Keratinocyte (primary cell): Measurements from ENCODE around the gene TRIM47.
A peak's percentile ranks its signal among the peaks of the same experiment; 100 is the strongest.

ENCODE experiments used
- EZH2 ChIP-seq: IDR thresholded peaks from one replicate; pipeline ENCODE4 v1.6.1; 2012; ENCODE audit warnings: inconsistent platforms, mild to moderate bottlenecking, low read length, moderate library complexity
- TF ChIP-seq, protein P1 (sequence below), 3 experiments: IDR thresholded peaks in 1 of 3; conservative IDR thresholded peaks in 1 of 3; optimal IDR thresholded peaks in 1 of 3; 2 replicates in 2 of 3; 3 replicates in 1 of 3; pipeline versions ENCODE3 to v1.5.1; 2011; ENCODE audit warnings: low read length in 3 of 3, mild to moderate bottlenecking in 3 of 3, moderate library complexity in 2 of 3, control low read depth in 1 of 3, inconsistent platforms in 1 of 3; ENCODE audit not compliant: insufficient read depth in 2 of 3; ENCODE audit errors: extremely low read depth in 1 of 3

DNA sequence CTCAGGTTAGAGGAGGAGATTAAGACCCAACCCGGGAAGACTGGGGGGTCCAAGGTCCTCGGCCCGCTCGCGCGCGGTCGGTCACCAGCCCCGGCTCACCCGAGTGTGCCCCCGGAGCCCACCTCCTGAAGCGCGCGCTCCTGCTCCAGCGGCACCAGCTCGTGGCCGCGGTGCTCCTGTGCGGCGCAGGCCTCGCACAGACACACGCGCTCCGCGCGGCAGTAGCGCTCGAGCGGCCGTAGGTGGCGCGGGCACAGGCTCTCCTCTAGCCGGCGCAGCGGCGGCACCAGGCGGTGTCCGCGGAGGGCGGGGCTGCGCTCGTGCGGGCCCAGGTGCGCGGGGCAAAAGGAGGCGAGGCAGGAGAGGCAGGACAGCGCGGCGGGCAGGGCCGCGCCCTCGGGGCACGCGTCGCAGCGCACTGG is 618 bp downstream of the TRIM47 start:
- TF ChIP-seq, protein P1, sequence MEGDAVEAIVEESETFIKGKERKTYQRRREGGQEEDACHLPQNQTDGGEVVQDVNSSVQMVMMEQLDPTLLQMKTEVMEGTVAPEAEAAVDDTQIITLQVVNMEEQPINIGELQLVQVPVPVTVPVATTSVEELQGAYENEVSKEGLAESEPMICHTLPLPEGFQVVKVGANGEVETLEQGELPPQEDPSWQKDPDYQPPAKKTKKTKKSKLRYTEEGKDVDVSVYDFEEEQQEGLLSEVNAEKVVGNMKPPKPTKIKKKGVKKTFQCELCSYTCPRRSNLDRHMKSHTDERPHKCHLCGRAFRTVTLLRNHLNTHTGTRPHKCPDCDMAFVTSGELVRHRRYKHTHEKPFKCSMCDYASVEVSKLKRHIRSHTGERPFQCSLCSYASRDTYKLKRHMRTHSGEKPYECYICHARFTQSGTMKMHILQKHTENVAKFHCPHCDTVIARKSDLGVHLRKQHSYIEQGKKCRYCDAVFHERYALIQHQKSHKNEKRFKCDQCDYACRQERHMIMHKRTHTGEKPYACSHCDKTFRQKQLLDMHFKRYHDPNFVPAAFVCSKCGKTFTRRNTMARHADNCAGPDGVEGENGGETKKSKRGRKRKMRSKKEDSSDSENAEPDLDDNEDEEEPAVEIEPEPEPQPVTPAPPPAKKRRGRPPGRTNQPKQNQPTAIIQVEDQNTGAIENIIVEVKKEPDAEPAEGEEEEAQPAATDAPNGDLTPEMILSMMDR (optimal IDR thresholded peaks at IDR 0.05 in 1 of 3, IDR thresholded peaks at IDR 0.05 in 1 of 3, conservative IDR thresholded peaks at IDR 0.05 in 1 of 3; ENCODE audit: extremely low read depth in 1 of 3, insufficient read depth in 2 of 3, low read length in 3 of 3): peak; percentile 19 to 58 (median 56)
- TF ChIP-seq EZH2: no peak
